GM12878 (cell line): ENCODE measurements around the gene MSI2. TPM values are rescaled to one million over a fixed set of nuclear protein-coding genes. Genes with fewer than 3 reads are reported as not detected.

Experiments
- ATAC-seq: fragments of 200-7000 bp; cut with Tn5 transposase; 3 replicates; pipeline ENCODE4 v1.9.1; 2020; ENCODE audit warnings: mild to moderate bottlenecking, moderate library complexity
- BruUV-seq: library from RNA; stranded (reverse); fragments of 400-500 nt; replicated peaks from 2 replicates; lab custom pipeline; 2021; lab: Mats Ljungman, UMichigan
- CTCF ChIA-PET: fragments of 300-600 bp; sonication (Branson Sonifier 250); formaldehyde crosslinking; extraction: SDS; loops from one replicate; lab custom pipeline; 2021; ENCODE audit warnings: inconsistent platforms; lab: Yijun Ruan, JAX
- POLR2A ChIA-PET: fragments of 350-600 bp; formaldehyde crosslinking; extraction: SDS; loops from one replicate; lab custom pipeline; 2021; ENCODE audit warnings: inconsistent platforms; lab: Charles Lee
- RAD21 ChIA-PET: fragments of 300-600 bp; sonication (Branson Sonifier 250); formaldehyde crosslinking; loops from one replicate; lab custom pipeline; 2023; ENCODE audit warnings: antibody characterized with exemption; ENCODE audit not compliant: unreplicated experiment; lab: Charles Lee
- SMC1A ChIA-PET: fragments of 300-600 bp; sonication (Branson Sonifier 250); formaldehyde crosslinking; loops from one replicate; lab custom pipeline; 2023; ENCODE audit not compliant: unreplicated experiment, uncharacterized antibody; lab: Charles Lee
- DNase-seq: peaks from one replicate; pipeline ENCODE4 v3.0.0-alpha.2; 2011; ENCODE audit warnings: low read depth, low spot score
- FAIRE-seq: peaks from 3 replicates; lab custom pipeline; 2011; peaks lifted over from hg19 to GRCh38; lab: Jason Lieb, UNC
- H2AFZ ChIP-seq: 2 replicates; pipeline ENCODE4 v1.6.0; 2011; ENCODE audit warnings: low read depth, low read length, control low read depth; ENCODE audit not compliant: control insufficient read depth
- H3K27ac ChIP-seq: 2 replicates; pipeline ENCODE4 v1.5.1; 2011; ENCODE audit warnings: control low read depth; ENCODE audit not compliant: control insufficient read depth, insufficient read depth
- H3K27me3 ChIP-seq, 2 experiments: replicated peaks in 1 of 2; 2 replicates each; pipeline versions ENCODE4 v1.6.0 to v1.6.1; 2011; ENCODE audit warnings: low read length in 1 of 2; ENCODE audit not compliant: control insufficient read depth in 2 of 2, insufficient read depth in 2 of 2
- H3K36me3 ChIP-seq, 2 experiments: 2 replicates each; pipeline ENCODE4 v1.5.1; 2011; ENCODE audit warnings: low read length in 1 of 2; ENCODE audit not compliant: control insufficient read depth in 2 of 2, insufficient read depth in 2 of 2
- H3K4me1 ChIP-seq: 2 replicates; pipeline ENCODE4 v1.6.1; 2011; ENCODE audit warnings: mild to moderate bottlenecking, low read length, moderate library complexity, mixed read lengths; ENCODE audit not compliant: control insufficient read depth, insufficient read depth
- H3K4me2 ChIP-seq: 2 replicates; pipeline ENCODE4 v1.6.0; 2011; ENCODE audit warnings: control low read depth; ENCODE audit not compliant: control insufficient read depth, insufficient read depth
- H3K4me3 ChIP-seq: fragments of 200-600 bp; sonication (generic); 2 replicates; pipeline ENCODE4 v1.5.1; 2016
- H3K79me2 ChIP-seq: 2 replicates; pipeline ENCODE4 v1.6.0; 2011; ENCODE audit warnings: low read length; ENCODE audit not compliant: control insufficient read depth, insufficient read depth
- H3K9ac ChIP-seq: 2 replicates; pipeline ENCODE4 v1.8.0; 2011; ENCODE audit warnings: low read length, control low read depth, mixed read lengths; ENCODE audit not compliant: control insufficient read depth, insufficient read depth
- H3K9me3 ChIP-seq: replicated peaks from 3 replicates; pipeline ENCODE4 v1.5.1; 2011; ENCODE audit warnings: mild to moderate bottlenecking, low read length; ENCODE audit not compliant: control insufficient read depth, insufficient read depth
- H4K20me1 ChIP-seq: 2 replicates; pipeline ENCODE4 v1.6.0; 2011; ENCODE audit not compliant: control insufficient read depth, insufficient read depth
- BACH1 ChIP-seq: fragments of 450-650 bp; IDR thresholded peaks from 2 replicates; pipeline ENCODE4 v1.6.1; 2017; ENCODE audit warnings: mild to moderate bottlenecking, borderline replicate concordance
- CHD4 ChIP-seq: fragments of 200-600 bp; sonication (generic); IDR thresholded peaks from 2 replicates; pipeline ENCODE4 v1.6.1; 2016; ENCODE audit warnings: mild to moderate bottlenecking
- IRF3 ChIP-seq: fragments of 450-650 bp; IDR thresholded peaks from 2 replicates; pipeline ENCODE4 v1.6.1; 2014; ENCODE audit warnings: mild to moderate bottlenecking
- KDM1A ChIP-seq: fragments of 200-600 bp; sonication (generic); IDR thresholded peaks from 2 replicates; pipeline ENCODE4 v1.6.1; 2016; ENCODE audit warnings: borderline replicate concordance
- NRF1 ChIP-seq: conservative IDR thresholded peaks from 2 replicates; pipeline ENCODE4 v1.6.1; 2011; ENCODE audit warnings: mild to moderate bottlenecking, low read depth, low read length, improper control_type of control experiment
- ZBTB33 ChIP-seq: fragments of 450-650 bp; IDR thresholded peaks from 2 replicates; pipeline ENCODE4 v1.6.1; 2017; ENCODE audit warnings: mild to moderate bottlenecking
- ZNF24 ChIP-seq: fragments of 450-650 bp; IDR thresholded peaks from 2 replicates; pipeline ENCODE4 v1.6.1; 2017; ENCODE audit warnings: antibody characterized with exemption, mild to moderate bottlenecking
- ZSCAN29 ChIP-seq: fragments of 450-650 bp; IDR thresholded peaks from 2 replicates; pipeline ENCODE4 v1.6.1; 2017; ENCODE audit warnings: mild to moderate bottlenecking, moderate library complexity
- ZZZ3 ChIP-seq: IDR thresholded peaks from 2 replicates; pipeline ENCODE4 v1.6.1; 2011; ENCODE audit warnings: low read depth; ENCODE audit not compliant: control insufficient read depth, insufficient read length
- WGBS: methylation state at CpG from one replicate; pipeline ENCODE4 v1.1.6; 2016; ENCODE audit warnings: low lambda C conversion rate; ENCODE audit not compliant: insufficient replicate concordance, insufficient coverage; ENCODE audit errors: missing lambda C conversion rate; 5-methylcytosine and 5-hydroxymethylcytosine counted together
- in situ Hi-C: fragments of 300-500 bp; cut with MboI; formaldehyde crosslinking; loops from 9 replicates; pipeline ENCODE4 v1.14.3; 2018; ENCODE audit warnings: mixed read lengths
- intact Hi-C: fragments of 100-400 bp; cut with micrococcal nuclease; formaldehyde crosslinking; loops from one replicate; pipeline ENCODE4 v1.14.2; 2022; ENCODE audit not compliant: unreplicated experiment
- polyA plus RNA-seq, 11 experiments: library from polyadenylated mRNA; depleted of rRNA in 4 of 11; unstranded in 6 of 11; stranded (reverse) in 5 of 11; fragments of >200 nt; fragmentation: Nextera tagmentation in 4 of 11; fragmentation: Illumina TruSeq in 1 of 11; extraction: Ambion mirVana in 4 of 11; extraction: Trizol in 1 of 11; gene quantifications; 1 replicate in 1 of 11; 2 replicates in 10 of 11; pipeline versions ENCODE4 v1.2.1 to v1.2.3, GENCODE V29; 2011 to 2016; ENCODE audit warnings: inconsistent platforms in 2 of 11, missing spikeins in 2 of 11, low read depth in 1 of 11
- total RNA-seq, 4 experiments: library from RNA; depleted of rRNA in 3 of 4; stranded (reverse); fragments of >200 nt in 3 of 4; fragmentation: Illumina TruSeq in 1 of 4; extraction: Trizol in 1 of 4; gene quantifications; 2 replicates each; pipeline versions ENCODE4 v1.2.1 to v1.2.3, GENCODE V29; 2013 to 2021

MSI2 gene
- total and polyA plus RNA-seq, 10 of the 15 experiments (the other 5 are each of a cell fraction or from before 2014, with no cell fraction given): 6.1 to 76.1 (median 42.0) TPM

GRCh38 chr17:57727630-57728175 is 471.4 kb downstream of the MSI2 start (continued):
- no peak for TF ChIP-seq BACH1
- TF ChIP-seq KDM1A: no peak
- TF ChIP-seq CHD4: no peak
- no peak for TF ChIP-seq ZNF24
- TF ChIP-seq NRF1: no peak

GRCh38 chr17:57730026-57730701 is 473.8 kb downstream of the MSI2 start:
- FAIRE-seq: no peak
- 0% methylated on average over 3 of the region's 3 CpGs for WGBS

More at GRCh38 chr17:57730026-57730701, 473.8 kb downstream of the MSI2 start:
- CTCF ChIA-PET: interaction anchor here (1.1 to 1.5 kb wide), 2 partner anchors 10 to 17 kb away, joined by 4 to 5 read pairs; no protein-coding TSS in a partner anchor
- SMC1A ChIA-PET: interaction anchor here (0.7 kb wide), 1 partner anchor 9 kb away, joined by 3 read pairs; no protein-coding TSS in a partner anchor
- Histone ChIP-seq H4K20me1 (no peaks in the 10 kb centered on the region; the same call in 1 of the 2 replicates), H3K36me3 (no peaks in the 10 kb centered on the region), H2AFZ (no peak overlapping the region), H3K27me3 (no peaks in the 10 kb centered on the region; a peak in 1 of 4 replicates), H3K27ac (no peak overlapping the region), H3K9me3 (no peaks in the 10 kb centered on the region), H3K4me2 (no peak overlapping the region), H3K4me3 (no peak overlapping the region), H3K4me1 (peaks cover 15% of the 10 kb centered on the region), H3K9ac (no peak overlapping the region), H3K79me2 (no peaks in the 10 kb centered on the region)
- no peak for ATAC-seq
- no TSS peak for BruUV-seq
- in situ Hi-C loops: no loop called here
- TF ChIP-seq ZBTB33: no peak
- TF ChIP-seq IRF3: no peak
- no peak for TF ChIP-seq ZZZ3
- TF ChIP-seq ZSCAN29: no peak
- POLR2A ChIA-PET: no interaction called here
- RAD21 ChIA-PET: no interaction called here
- intact Hi-C loops: no loop called here
- DNase-seq: no peak
